Colonic mucosa (tissue), 2 donors: ENCODE data around the gene CYP2A7. TPM values are rescaled to one million over a fixed set of nuclear protein-coding genes. Genes with fewer than 3 reads are reported as not detected.

Source experiments
- total RNA-seq, 2 donors: library from RNA; stranded (reverse); fragmentation: NEBNext Ultra II Directional in 1 of 2; extraction: Animal tissue kit (Norgen Biotek cat#: 25700) in 1 of 2; gene quantifications; one replicate each; pipeline ENCODE4 v1.2.1, GENCODE V29; 2021
- donor health status: DM: no; HTN: no; CAD: no.
- donor health status: DM: no; HTN: no; CAD: no.

The CYP2A7 gene
- total RNA-seq, 2 donors from 2014 or later: 0.37 TPM; not detected in 1

Other genes with a start within 250 kb of the CYP2A7 start
- gene NUMBL, start 191.6 kb downstream of the CYP2A7 start, total RNA-seq: 10 to 100 TPM; 12.8 to 22.0 TPM
- gene COQ8B, start 165.3 kb downstream of the CYP2A7 start, total RNA-seq: 10 to 100 TPM; 26.5 to 48.5 TPM
- gene ITPKC, start 165.1 kb downstream of the CYP2A7 start, total RNA-seq: 10 to 100 TPM; 15.8 to 22.0 TPM
- 10 to 100 TPM; 11.1 to 18.7 TPM for gene ACTMAP, start 131.8 kb downstream of the CYP2A7 start, total RNA-seq
- 100 to 1,000 TPM in 1 of 2 donors, 10 to 100 TPM in 1; 56.0 to 126 TPM for gene SNRPA, start 131.0 kb downstream of the CYP2A7 start, total RNA-seq
- 1 to 10 TPM; 1.0 to 3.6 TPM for gene MIA, start 106.7 kb downstream of the CYP2A7 start, total RNA-seq
- 10 to 100 TPM; 42.3 to 53.4 TPM for gene RAB4B, start 104.0 kb downstream of the CYP2A7 start, total RNA-seq
- gene EGLN2, start 83.0 kb downstream of the CYP2A7 start, total RNA-seq: 10 to 100 TPM; 67.3 to 87.8 TPM
- 1 to 10 TPM in 1 of 2 donors, not detected in 1; 1.4 TPM for gene CYP2A6, start 31.8 kb downstream of the CYP2A7 start, total RNA-seq
- 1 to 10 TPM; 2.6 to 4.6 TPM for gene CYP2B6, start 109.1 kb upstream of the CYP2A7 start, total RNA-seq
- gene CYP2A13, start 206.2 kb upstream of the CYP2A7 start, total RNA-seq: not detected
- not detected for gene CYP2F1, start 232.2 kb upstream of the CYP2A7 start, total RNA-seq